ENCODE results near the gene AMT. TPM values are rescaled to one million over a fixed set of nuclear protein-coding genes. Genes with fewer than 3 reads are reported as not detected.
"Not testable (repeated sequence)": the region's sequence is repeated elsewhere in the genome, so short reads cannot be mapped to it uniquely, and the experiment has no call there.

Gene AMT
- total RNA-seq, 1 donor from 2014 or later, result 2.5 TPM

DNA sequence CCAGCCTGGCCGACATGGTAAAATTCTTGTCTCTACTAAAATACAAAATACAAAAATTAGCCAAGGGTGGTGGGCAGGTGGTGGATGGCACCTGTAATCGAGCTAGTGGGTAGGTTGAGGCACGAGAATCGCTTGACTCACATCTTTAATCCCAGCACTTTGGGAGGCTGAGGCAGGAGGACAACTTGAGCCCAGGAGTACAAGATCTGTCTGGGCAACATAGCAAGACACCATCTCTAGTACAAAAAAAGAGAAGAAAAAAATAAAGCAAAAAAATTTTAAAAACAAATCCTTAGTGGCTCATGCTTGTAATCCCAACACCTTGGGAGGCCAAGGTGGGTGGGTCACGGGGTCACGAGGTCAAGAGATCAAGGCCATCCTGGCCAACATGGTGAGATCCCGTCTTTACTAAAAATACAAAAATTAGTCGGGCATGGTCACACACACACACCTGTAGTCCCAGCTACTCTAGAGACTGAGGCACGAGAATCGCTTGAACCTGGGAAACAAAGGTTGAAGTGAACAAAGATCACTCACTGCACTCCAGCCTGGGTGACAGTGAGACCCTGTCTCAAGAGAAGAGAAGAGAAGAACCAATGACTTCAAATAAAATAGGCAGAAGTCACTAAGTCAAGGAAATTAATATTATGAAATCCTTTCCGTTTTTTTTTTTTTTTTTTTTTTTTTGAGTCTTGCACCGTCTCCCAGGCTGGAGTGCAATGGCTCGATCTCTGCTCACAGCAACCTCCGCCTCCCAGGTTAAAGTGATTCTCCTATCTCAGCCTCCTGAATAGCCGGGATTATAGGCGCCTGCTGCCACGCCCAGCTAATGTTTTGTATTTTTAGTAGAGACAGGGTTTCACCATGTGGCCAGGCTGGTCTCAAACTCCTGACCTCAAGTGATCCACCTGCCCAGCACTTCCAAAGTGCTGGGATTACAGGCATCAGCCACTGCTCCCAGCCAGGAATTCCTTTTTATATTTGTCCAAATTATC lies 15.4 kb downstream of the AMT start:
- TF ChIP-seq, protein P1, sequence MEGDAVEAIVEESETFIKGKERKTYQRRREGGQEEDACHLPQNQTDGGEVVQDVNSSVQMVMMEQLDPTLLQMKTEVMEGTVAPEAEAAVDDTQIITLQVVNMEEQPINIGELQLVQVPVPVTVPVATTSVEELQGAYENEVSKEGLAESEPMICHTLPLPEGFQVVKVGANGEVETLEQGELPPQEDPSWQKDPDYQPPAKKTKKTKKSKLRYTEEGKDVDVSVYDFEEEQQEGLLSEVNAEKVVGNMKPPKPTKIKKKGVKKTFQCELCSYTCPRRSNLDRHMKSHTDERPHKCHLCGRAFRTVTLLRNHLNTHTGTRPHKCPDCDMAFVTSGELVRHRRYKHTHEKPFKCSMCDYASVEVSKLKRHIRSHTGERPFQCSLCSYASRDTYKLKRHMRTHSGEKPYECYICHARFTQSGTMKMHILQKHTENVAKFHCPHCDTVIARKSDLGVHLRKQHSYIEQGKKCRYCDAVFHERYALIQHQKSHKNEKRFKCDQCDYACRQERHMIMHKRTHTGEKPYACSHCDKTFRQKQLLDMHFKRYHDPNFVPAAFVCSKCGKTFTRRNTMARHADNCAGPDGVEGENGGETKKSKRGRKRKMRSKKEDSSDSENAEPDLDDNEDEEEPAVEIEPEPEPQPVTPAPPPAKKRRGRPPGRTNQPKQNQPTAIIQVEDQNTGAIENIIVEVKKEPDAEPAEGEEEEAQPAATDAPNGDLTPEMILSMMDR (conservative IDR thresholded peaks at IDR 0.05; ENCODE audit: low read depth, low read length), result no peak
- no peak for DNase-seq (ENCODE audit: low read depth)
- H3K4me3 ChIP-seq (ENCODE audit: low read depth, low read length), result no peak overlapping the region

DNA sequence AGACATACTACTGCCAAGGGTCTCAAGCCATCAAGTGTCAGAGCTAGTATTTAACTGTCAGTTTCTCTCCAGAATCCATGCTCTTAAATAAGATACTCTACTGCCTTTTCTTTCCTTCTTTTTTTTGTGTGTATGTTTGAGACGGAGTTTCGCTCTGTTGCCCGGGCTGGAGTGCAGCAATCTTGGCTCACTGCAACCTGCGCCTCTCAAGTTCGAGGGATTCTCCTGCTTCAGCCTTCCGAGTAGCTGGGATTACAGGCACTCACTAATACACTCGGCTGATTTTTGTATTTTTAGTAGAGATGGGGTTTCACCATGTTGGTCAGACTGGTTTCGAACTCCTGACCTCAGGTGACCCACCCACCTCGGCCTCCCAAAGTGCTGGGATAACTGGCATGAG lies 16.7 kb downstream of the AMT start:
- not testable (repeated sequence) for DNase-seq (ENCODE audit: low read depth); H3K4me3 ChIP-seq (ENCODE audit: low read depth, low read length)

DNA sequence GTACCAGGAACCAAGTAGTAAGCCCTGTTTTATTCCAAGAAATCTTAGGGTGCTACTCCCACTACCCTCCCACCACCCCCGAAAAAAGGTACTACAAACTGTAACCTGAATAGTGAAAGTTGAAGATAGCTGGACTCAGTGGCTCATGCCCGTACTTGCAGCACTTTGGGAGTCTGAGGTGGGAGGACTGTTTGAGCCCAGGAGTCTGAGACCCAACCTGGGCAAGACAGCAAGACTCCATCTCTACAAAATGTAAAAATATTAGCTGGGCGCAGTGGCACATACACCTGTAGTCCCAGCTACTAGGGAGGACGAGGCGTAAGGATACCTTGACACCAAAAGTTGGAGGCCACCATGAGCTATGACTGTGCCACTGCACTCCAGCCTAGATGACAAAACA lies 18.4 kb downstream of the AMT start:
- H3K4me3 ChIP-seq (ENCODE audit: low read depth, low read length), result no peak overlapping the region
- TF ChIP-seq, protein P1 (conservative IDR thresholded peaks at IDR 0.05; ENCODE audit: low read depth, low read length), result no peak
- no peak for DNase-seq (ENCODE audit: low read depth)

DNA sequence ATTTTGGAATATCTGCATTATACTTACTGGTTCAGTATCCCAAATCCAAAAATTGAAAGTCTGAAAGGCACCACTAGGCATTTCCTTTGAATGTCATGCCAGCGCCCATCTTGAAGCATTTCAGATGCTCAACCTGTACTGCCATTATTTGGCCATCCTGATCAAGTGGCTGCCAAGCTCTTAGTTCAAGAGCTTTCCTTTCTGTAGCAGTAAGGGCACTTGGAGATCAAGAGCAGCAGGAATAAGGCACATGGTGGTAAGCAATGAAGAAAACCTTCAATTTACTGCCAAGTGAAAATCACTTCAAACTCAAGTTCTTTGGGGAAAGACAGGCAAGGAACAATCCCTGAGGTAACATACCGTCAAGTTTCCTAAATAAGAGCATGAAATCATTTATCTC lies 20.5 kb downstream of the AMT start:
- TF ChIP-seq, protein P1 (conservative IDR thresholded peaks at IDR 0.05; ENCODE audit: low read depth, low read length), result no peak
- H3K4me3 ChIP-seq (ENCODE audit: low read depth, low read length), result no peak overlapping the region
- no peak for DNase-seq (ENCODE audit: low read depth)

DNA sequence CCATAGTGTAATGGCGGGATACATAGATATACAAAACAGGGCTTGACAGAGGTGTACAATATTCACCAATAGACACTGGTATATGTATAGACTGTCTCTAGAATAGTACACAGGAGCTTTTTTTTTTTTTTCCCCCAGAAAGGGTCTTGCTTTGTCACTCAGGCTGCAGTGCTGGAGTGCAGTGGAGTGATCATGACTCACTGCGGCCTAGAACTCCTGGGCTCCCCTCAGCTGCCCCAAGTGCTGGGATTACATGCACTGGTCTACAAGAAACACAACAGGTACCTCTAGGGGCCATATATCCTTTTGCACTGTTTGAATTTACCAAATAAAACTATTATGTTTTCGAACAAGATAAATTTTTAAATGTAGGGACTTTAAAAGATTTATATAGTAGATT lies 22.8 kb downstream of the AMT start:
- no peak for DNase-seq (ENCODE audit: low read depth)
- TF ChIP-seq, protein P1 (conservative IDR thresholded peaks at IDR 0.05; ENCODE audit: low read depth, low read length), result no peak
- H3K4me3 ChIP-seq (ENCODE audit: low read depth, low read length), result no peak overlapping the region

DNA sequence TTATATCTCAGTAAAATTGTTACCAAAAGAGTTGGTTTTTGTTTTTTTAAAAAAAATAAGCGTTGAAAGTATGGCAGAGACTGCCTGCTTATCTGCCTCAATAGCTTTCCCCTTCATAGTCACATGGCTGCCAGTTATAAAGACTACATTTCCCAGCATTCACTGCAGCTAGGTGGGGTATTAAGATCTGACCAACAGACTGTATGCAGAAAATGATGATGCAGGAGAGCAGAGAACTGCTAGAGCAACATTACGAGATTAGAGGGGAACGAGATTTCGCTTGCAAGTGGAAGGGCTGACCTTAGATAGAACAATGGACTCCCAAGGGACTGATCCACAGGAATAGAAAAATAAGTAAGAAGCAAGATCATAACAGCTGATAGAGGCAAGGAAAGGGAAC lies 24.8 kb downstream of the AMT start:
- no peak for DNase-seq (ENCODE audit: low read depth)
- H3K4me3 ChIP-seq (ENCODE audit: low read depth, low read length), result no peak overlapping the region
- TF ChIP-seq, protein P1 (conservative IDR thresholded peaks at IDR 0.05; ENCODE audit: low read depth, low read length), result no peak

DNA sequence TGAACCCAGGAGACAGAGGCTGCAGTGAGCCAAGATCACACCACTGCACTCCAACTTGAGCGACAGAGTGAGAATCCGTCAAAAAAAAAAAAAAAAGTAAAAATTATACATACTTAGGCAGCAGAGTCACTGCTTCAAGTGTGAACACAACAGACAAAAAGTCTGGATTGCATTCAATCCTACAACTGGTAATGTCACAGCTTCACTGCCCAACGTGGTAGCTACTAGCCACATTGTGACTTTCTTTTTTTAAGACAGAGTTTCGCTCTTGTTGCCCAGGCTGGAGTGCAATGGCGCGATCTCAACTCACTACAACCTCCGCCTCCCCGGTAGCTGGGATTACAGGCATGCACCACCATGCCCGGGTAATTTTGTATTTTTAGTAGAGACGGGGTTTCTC lies 31.0 kb downstream of the AMT start:
- not testable (repeated sequence) for H3K4me3 ChIP-seq (ENCODE audit: low read depth, low read length); DNase-seq (ENCODE audit: low read depth)

DNA sequence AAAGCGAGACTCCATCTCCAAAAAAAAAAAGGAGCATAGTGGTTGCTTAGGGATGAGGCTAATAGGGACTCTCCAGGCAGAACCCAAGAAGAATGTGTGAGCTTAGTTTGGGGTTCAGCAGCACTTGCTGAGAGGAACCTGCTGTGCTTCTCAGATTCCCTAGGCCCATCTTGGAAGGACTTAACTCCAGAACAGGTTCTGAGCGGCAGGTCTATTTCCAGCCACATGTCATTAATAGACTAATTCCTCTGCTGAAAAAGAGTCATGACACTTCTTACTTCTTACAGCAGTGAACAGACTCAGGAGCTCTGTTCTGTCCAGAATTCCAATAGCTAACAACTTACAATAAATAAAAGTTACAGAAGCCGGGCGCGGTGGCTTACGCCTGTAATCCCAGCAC lies 33.0 kb downstream of the AMT start:
- no peak for DNase-seq (ENCODE audit: low read depth)
- TF ChIP-seq, protein P1 (conservative IDR thresholded peaks at IDR 0.05; ENCODE audit: low read depth, low read length), result no peak
- no peak overlapping the region for H3K4me3 ChIP-seq (ENCODE audit: low read depth, low read length)

All from epithelial cell of proximal tubule (primary cell).